H1 (cell line): Measurements from ENCODE around the gene PLK4. TPM values are rescaled to one million over a fixed set of nuclear protein-coding genes. Genes with fewer than 3 reads are reported as not detected.

Experiments
- CTCF ChIA-PET: fragments of 300-600 bp; sonication (Branson Sonifier 250); formaldehyde crosslinking; loops from one replicate; lab custom pipeline; 2021; ENCODE audit not compliant: partially characterized antibody; lab: Charles Lee
- POLR2A ChIA-PET: fragments of 300-600 bp; sonication (Branson Sonifier 250); formaldehyde crosslinking; loops from one replicate; lab custom pipeline; 2021; ENCODE audit warnings: inconsistent platforms; ENCODE audit not compliant: partially characterized antibody; lab: Charles Lee
- DNase-seq, 2 experiments: peaks; one replicate each; pipeline versions ENCODE4 v3.0.0 to v3.0.0-alpha.2; 2010 to 2022; ENCODE audit warnings: low spot score in 2 of 2, low read depth in 1 of 2, mixed read lengths in 1 of 2
- FAIRE-seq: peaks from 2 replicates; lab custom pipeline; 2011; peaks lifted over from hg19 to GRCh38; lab: Jason Lieb, UNC
- H2AFZ ChIP-seq: 2 replicates; pipeline ENCODE4 v1.8.1; 2012; ENCODE audit warnings: low read length, inconsistent platforms
- H2AK5ac ChIP-seq: 2 replicates; pipeline ENCODE4 v1.6.1; 2013; ENCODE audit warnings: low read depth, low read length
- H2BK120ac ChIP-seq: replicated peaks from 2 replicates; pipeline ENCODE3; 2013; ENCODE audit warnings: low read depth, low read length, inconsistent platforms
- H2BK12ac ChIP-seq: 2 replicates; pipeline ENCODE4 v1.6.1; 2013; ENCODE audit warnings: low read depth, low read length
- H2BK15ac ChIP-seq: 2 replicates; pipeline ENCODE4 v1.6.1; 2013; ENCODE audit warnings: low read length
- H2BK20ac ChIP-seq: 2 replicates; pipeline ENCODE4 v1.6.1; 2013; ENCODE audit warnings: low read length
- H2BK5ac ChIP-seq: 2 replicates; pipeline ENCODE4 v1.6.1; 2013; ENCODE audit warnings: low read depth, low read length
- H3K14ac ChIP-seq: 2 replicates; pipeline ENCODE4 v1.6.1; 2013; ENCODE audit warnings: inconsistent platforms; ENCODE audit not compliant: insufficient read length
- H3K18ac ChIP-seq: 2 replicates; pipeline ENCODE4 v1.6.1; 2013; ENCODE audit warnings: low read length; ENCODE audit errors: extremely low read depth
- H3K23ac ChIP-seq: 2 replicates; pipeline ENCODE4 v1.6.1; 2013; ENCODE audit warnings: inconsistent platforms; ENCODE audit not compliant: insufficient read length
- H3K23me2 ChIP-seq: 2 replicates; pipeline ENCODE4 v1.6.1; 2013; ENCODE audit warnings: low read depth, low read length
- H3K27ac ChIP-seq: 2 replicates; pipeline ENCODE4 v1.6.1; 2011; ENCODE audit warnings: low read depth, low read length, inconsistent platforms
- H3K27me3 ChIP-seq, 4 experiments: replicated peaks in 1 of 4; 1 replicate in 1 of 4; 2 replicates in 3 of 4; pipeline versions ENCODE4 v1.6.1 to v1.8.1; 2011 to 2013; ENCODE audit warnings: low read length in 3 of 4, mild to moderate bottlenecking in 3 of 4, inconsistent platforms in 2 of 4, mixed read lengths in 2 of 4, moderate library complexity in 1 of 4; ENCODE audit not compliant: control insufficient read depth in 3 of 4, insufficient read depth in 3 of 4; ENCODE audit errors: extremely low read depth in 1 of 4
- H3K36me3 ChIP-seq, 4 experiments: 2 replicates each; pipeline versions ENCODE4 v1.6.1 to v1.8.1; 2011 to 2013; ENCODE audit warnings: mild to moderate bottlenecking in 4 of 4, low read length in 3 of 4, moderate library complexity in 2 of 4, control low read depth in 1 of 4, inconsistent platforms in 1 of 4; ENCODE audit not compliant: insufficient read depth in 4 of 4, control insufficient read depth in 2 of 4
- H3K4ac ChIP-seq: replicated peaks from 2 replicates; pipeline ENCODE3; 2013; ENCODE audit warnings: low read length, low read depth, mixed read lengths, inconsistent platforms; ENCODE audit not compliant: insufficient read length
- H3K4me1 ChIP-seq, 4 experiments: replicated peaks in 1 of 4; 1 replicate in 1 of 4; 2 replicates in 3 of 4; pipeline versions ENCODE4 v1.6.1 to v1.8.1; 2011 to 2013; ENCODE audit warnings: low read length in 3 of 4, inconsistent platforms in 2 of 4, mixed read lengths in 1 of 4; ENCODE audit not compliant: insufficient read depth in 4 of 4, control insufficient read depth in 3 of 4
- H3K4me2 ChIP-seq, 2 experiments: 2 replicates each; pipeline versions ENCODE4 v1.6.1 to v1.8.1; 2011 to 2013; ENCODE audit warnings: low read depth in 2 of 2, low read length in 2 of 2, control low read depth in 1 of 2, inconsistent platforms in 1 of 2, mild to moderate bottlenecking in 1 of 2; ENCODE audit not compliant: insufficient read depth in 1 of 2
- H3K4me3 ChIP-seq, 4 experiments: fragments of 200-600, 300-600 bp in 1 of 4; sonication (generic), shearing (Covaris generic), sonication (Bioruptor Twin) in 1 of 4; 2 replicates each; pipeline versions ENCODE4 v1.5.1 to v1.8.1; 2011 to 2016; ENCODE audit warnings: low read length in 4 of 4, low read depth in 3 of 4, control low read depth in 2 of 4, inconsistent platforms in 2 of 4, mild to moderate bottlenecking in 2 of 4, mixed read lengths in 1 of 4, moderate library complexity in 1 of 4; ENCODE audit not compliant: insufficient read depth in 2 of 4; ENCODE audit errors: extremely low read depth in 1 of 4
- H3K56ac ChIP-seq: replicated peaks from 2 replicates; pipeline ENCODE3; 2013; ENCODE audit warnings: low read depth, mild to moderate bottlenecking, mixed read lengths, low read length, inconsistent platforms; ENCODE audit not compliant: insufficient read length
- H3K79me1 ChIP-seq: 2 replicates; pipeline ENCODE4 v1.6.1; 2013; ENCODE audit warnings: low read depth, low read length, control low read depth
- H3K79me2 ChIP-seq, 2 experiments: 2 replicates each; pipeline versions ENCODE4 v1.6.1 to v1.8.1; 2012 to 2013; ENCODE audit warnings: low read length in 2 of 2, mild to moderate bottlenecking in 2 of 2, inconsistent platforms in 1 of 2; ENCODE audit not compliant: insufficient read depth in 2 of 2, control insufficient read depth in 1 of 2
- H3K9ac ChIP-seq, 4 experiments: replicated peaks in 1 of 4; 1 replicate in 1 of 4; 2 replicates in 3 of 4; pipeline versions ENCODE4 v1.6.1 to v1.8.1; 2011 to 2013; ENCODE audit warnings: low read depth in 3 of 4, low read length in 3 of 4, control low read depth in 2 of 4, mild to moderate bottlenecking in 2 of 4, moderate library complexity in 2 of 4, inconsistent platforms in 1 of 4; ENCODE audit errors: extremely low read depth in 1 of 4
- H3K9me3 ChIP-seq, 2 experiments: 2 replicates each; pipeline versions ENCODE4 v1.6.1 to v1.8.1; 2012 to 2013; ENCODE audit warnings: mild to moderate bottlenecking in 2 of 2, moderate library complexity in 2 of 2, control low read depth in 1 of 2, inconsistent platforms in 1 of 2, low read depth in 1 of 2, low read length in 1 of 2, mixed read lengths in 1 of 2; ENCODE audit not compliant: insufficient read depth in 2 of 2
- H4K20me1 ChIP-seq, 2 experiments: replicated peaks in 1 of 2; 2 replicates each; pipeline versions ENCODE3 to v1.8.1; 2011 to 2013; ENCODE audit warnings: inconsistent platforms in 2 of 2, low read length in 2 of 2, mild to moderate bottlenecking in 1 of 2; ENCODE audit not compliant: insufficient read depth in 2 of 2, control insufficient read depth in 1 of 2
- H4K5ac ChIP-seq: 2 replicates; pipeline ENCODE4 v1.6.1; 2013; ENCODE audit warnings: low read length, low read depth, mixed read lengths, inconsistent platforms; ENCODE audit not compliant: insufficient read length
- H4K8ac ChIP-seq: 2 replicates; pipeline ENCODE4 v1.8.0; 2013; ENCODE audit warnings: mild to moderate bottlenecking, moderate library complexity, low read length, inconsistent platforms; ENCODE audit not compliant: insufficient read depth; ENCODE audit errors: extremely low read depth
- H4K91ac ChIP-seq: replicated peaks from 2 replicates; pipeline ENCODE3; 2013; ENCODE audit warnings: low read length, mixed read lengths, inconsistent platforms; ENCODE audit not compliant: insufficient read length
- ASH2L ChIP-seq: fragments of 200-600, 300-600 bp; sonication (generic); IDR thresholded peaks from one replicate; pipeline ENCODE4 v1.7.1; 2017; ENCODE audit warnings: low read length
- CHD1 ChIP-seq: IDR thresholded peaks from 2 replicates; pipeline ENCODE4 v1.6.1; 2012; ENCODE audit warnings: low read depth, low read length, improper control_type of control experiment
- CREB1 ChIP-seq: IDR thresholded peaks from 2 replicates; pipeline ENCODE4 v1.6.1; 2012; ENCODE audit warnings: inconsistent platforms
- CTBP2 ChIP-seq: IDR thresholded peaks from 2 replicates; pipeline ENCODE4 v1.7.0; 2011; ENCODE audit warnings: borderline replicate concordance, mild to moderate bottlenecking, moderate library complexity, mixed read lengths, low read length; ENCODE audit not compliant: insufficient read depth, insufficient read length
- HDAC6 ChIP-seq: IDR thresholded peaks from one replicate; pipeline ENCODE4 v1.7.1; 2012; ENCODE audit warnings: low read depth, mild to moderate bottlenecking, inconsistent platforms, low read length, moderate library complexity
- KDM5A ChIP-seq: fragments of 200-600 bp; IDR thresholded peaks from 2 replicates; pipeline ENCODE4 v1.7.1; 2012; ENCODE audit warnings: mild to moderate bottlenecking, low read length, inconsistent platforms, mixed read lengths
- MAFK ChIP-seq: IDR thresholded peaks from 2 replicates; pipeline ENCODE4 v1.6.1; 2012; ENCODE audit warnings: low read depth, mild to moderate bottlenecking, improper control_type of control experiment, low read length
- POLR2AphosphoS5 ChIP-seq: IDR thresholded peaks from 2 replicates; pipeline ENCODE4 v1.6.1; 2011; ENCODE audit warnings: low read depth, low read length
- RAD21 ChIP-seq, 2 experiments: IDR thresholded peaks in 1 of 2; conservative IDR thresholded peaks in 1 of 2; 2 replicates each; pipeline ENCODE4 v1.6.1; 2011; ENCODE audit warnings: low read depth in 2 of 2, low read length in 2 of 2, improper control_type of control experiment in 1 of 2, inconsistent platforms in 1 of 2, mild to moderate bottlenecking in 1 of 2, moderate library complexity in 1 of 2
- SIX5 ChIP-seq: IDR thresholded peaks from 2 replicates; pipeline ENCODE4 v1.6.1; 2011; ENCODE audit warnings: mild to moderate bottlenecking, low read depth, low read length
- SP2 ChIP-seq: IDR thresholded peaks from 2 replicates; pipeline ENCODE4 v1.6.1; 2012; ENCODE audit warnings: mild to moderate bottlenecking, low read length, inconsistent platforms
- SUZ12 ChIP-seq: fragments of 200-600 bp; sonication (generic); IDR thresholded peaks from 2 replicates; pipeline ENCODE4 v1.6.1; 2012; ENCODE audit warnings: mild to moderate bottlenecking, inconsistent platforms, low read length, moderate library complexity, mixed read lengths
- TAF1 ChIP-seq: IDR thresholded peaks from 2 replicates; pipeline ENCODE4 v1.6.1; 2011; ENCODE audit warnings: mild to moderate bottlenecking, low read depth, low read length
- TEAD4 ChIP-seq: IDR thresholded peaks from 2 replicates; pipeline ENCODE4 v1.6.1; 2012; ENCODE audit warnings: low read depth, low read length, inconsistent platforms, mixed read lengths
- WGBS, 2 experiments: shearing (Covaris generic) in 1 of 2; methylation state at CpG; one replicate each; pipeline versions ENCODE4 v1.1.6 to v1.1.7; 2013 to 2015; ENCODE audit warnings: low lambda C conversion rate in 2 of 2, mixed read lengths in 2 of 2, inconsistent platforms in 1 of 2, low coverage in 1 of 2, missing lambda C conversion rate in 1 of 2; ENCODE audit not compliant: insufficient replicate concordance in 2 of 2, insufficient coverage in 1 of 2, insufficient read length in 1 of 2; ENCODE audit errors: extremely low coverage in 1 of 2, missing lambda C conversion rate in 1 of 2; 5-methylcytosine and 5-hydroxymethylcytosine counted together
- polyA plus RNA-seq, 7 experiments: library from polyadenylated mRNA; depleted of rRNA in 3 of 7; stranded (reverse) in 5 of 7; unstranded in 2 of 7; fragments of >200 nt in 5 of 7; fragments of 200-250 nt in 2 of 7; gene quantifications; 1 replicate in 5 of 7; 2 replicates in 1 of 7; 4 replicates in 1 of 7; pipeline versions ENCODE4 v1.2.1 to v1.2.3, GENCODE V29; 2011 to 2013; ENCODE audit warnings: missing spikeins in 2 of 7, mixed read lengths in 2 of 7
- total RNA-seq: library from RNA; stranded (reverse); fragmentation: NEBNext Ultra II Directional; extraction: Animal tissue kit (Norgen Biotek cat#: 25700); gene quantifications from 2 replicates; pipeline ENCODE4 v1.2.1, GENCODE V29; 2021
- TF ChIP-seq, protein P1 (sequence below): IDR thresholded peaks from 2 replicates; pipeline ENCODE4 v1.6.1; 2012; ENCODE audit warnings: inconsistent platforms

Gene PLK4
- total and polyA plus RNA-seq, 2 of the 8 experiments (the other 6 are each of a cell fraction or from before 2014, with no cell fraction given) = 23.3 to 35.2 TPM

DNA sequence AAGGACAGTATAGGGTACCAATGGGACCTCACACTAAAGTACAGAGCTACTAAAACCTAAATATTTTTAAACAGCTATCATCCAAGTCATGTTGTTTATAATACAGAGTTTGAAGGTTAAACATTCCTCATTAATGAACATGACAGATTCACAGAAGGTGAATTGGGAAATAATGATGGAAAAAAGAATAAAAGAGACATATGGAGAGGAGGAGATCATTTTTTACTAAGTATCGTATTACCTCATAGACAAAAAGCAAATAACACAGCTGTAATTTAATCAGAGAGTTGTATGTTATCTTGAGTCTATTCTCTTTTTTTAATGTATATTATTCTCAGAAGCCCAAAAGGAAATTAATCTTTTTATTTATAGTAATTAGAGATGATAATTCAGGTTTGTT lies 7.9 kb downstream of the PLK4 start:
- Histone ChIP-seq H2BK20ac (no peak overlapping the region), H2BK15ac (no peak overlapping the region), H2BK12ac (no peak overlapping the region), H4K20me1 (peaks cover 0 to 1% of the 10 kb centered on the region in 2 experiments), H4K8ac (no peak overlapping the region), H3K14ac (no peak overlapping the region), H3K4me1 (no peaks in the 10 kb centered on the region), H3K36me3 (peaks cover 19 to 94% (median 55%) of the 10 kb centered on the region in 4 experiments), H2AFZ (no peak overlapping the region), H3K79me2 (0 out of 4 replicates have a peak, but pooled peaks cover 0 to 5% of the 10 kb centered on the region in 2 experiments), H4K91ac (no peak overlapping the region), H3K4ac (no peak overlapping the region), H3K56ac (no peak overlapping the region), H3K18ac (no peak overlapping the region), H4K5ac (no peak overlapping the region), H3K23me2 (no peaks in the 10 kb centered on the region), H3K9ac (no peak overlapping the region), H3K79me1 (no peaks in the 10 kb centered on the region), H3K4me2 (no peak overlapping the region), H3K9me3 (no peaks in the 10 kb centered on the region), H3K23ac (no peak overlapping the region), H3K4me3 (no peak overlapping the region), H3K27ac (no peak overlapping the region), H3K27me3 (no peaks in the 10 kb centered on the region), H2BK5ac (no peak overlapping the region), H2AK5ac (no peak overlapping the region), H2BK120ac (no peak overlapping the region)
- POLR2A ChIA-PET = interaction anchor here (0.8 to 1.3 kb wide), 2 partner anchors 11 to 56 kb away, joined by 3 read pairs; no protein-coding TSS in a partner anchor
- CTCF ChIA-PET = interaction anchor here (3.4 kb wide), 1 partner anchor 163 kb away, joined by 11 read pairs; no protein-coding TSS in a partner anchor
- DNase-seq (no peak), FAIRE-seq (no peak)
- WGBS, 2 experiments = 78% methylated on average over 1 of the region's 1 CpG; no CpG with 5 or more reads in 1 of the 2 experiments
- TF ChIP-seq SUZ12 (no peak), CHD1 (no peak), TAF1 (no peak), RAD21 (IDR thresholded peaks at IDR 0.05 in 1 of 2, conservative IDR thresholded peaks at IDR 0.05 in 1 of 2; ENCODE audit: low read depth in 2 of 2, low read length in 2 of 2) (no peak), MAFK (no peak), CREB1 (no peak), ASH2L (no peak), KDM5A (no peak), POLR2AphosphoS5 (no peak), SP2 (no peak), CTBP2 (no peak), SIX5 (no peak), HDAC6 (no peak), TEAD4 (no peak)
- TF ChIP-seq, protein P1, sequence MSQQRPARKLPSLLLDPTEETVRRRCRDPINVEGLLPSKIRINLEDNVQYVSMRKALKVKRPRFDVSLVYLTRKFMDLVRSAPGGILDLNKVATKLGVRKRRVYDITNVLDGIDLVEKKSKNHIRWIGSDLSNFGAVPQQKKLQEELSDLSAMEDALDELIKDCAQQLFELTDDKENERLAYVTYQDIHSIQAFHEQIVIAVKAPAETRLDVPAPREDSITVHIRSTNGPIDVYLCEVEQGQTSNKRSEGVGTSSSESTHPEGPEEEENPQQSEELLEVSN = no peak
